Gastrocnemius medialis (tissue), 4 donors: ENCODE results near the gene THRB.

Experiments used
- POLR2A ChIP-seq, 2 donors: fragments of 450-650 bp; IDR thresholded peaks; one replicate each; pipeline ENCODE4 v1.6.1; 2017; ENCODE audit warnings: antibody characterized with exemption in 2 of 2, mild to moderate bottlenecking in 2 of 2, moderate library complexity in 2 of 2
- TF ChIP-seq, protein P1 (sequence below), 5 experiments: fragments of 450-650 bp in 3 of 5; fragments of 200-600 bp in 2 of 5; sonication (generic) in 2 of 5; IDR thresholded peaks in 4 of 5; conservative IDR thresholded peaks in 1 of 5; 1 replicate in 4 of 5; 2 replicates in 1 of 5; pipeline ENCODE4 v1.5.1; 2016 to 2019; ENCODE audit warnings: antibody characterized with exemption in 5 of 5, mild to moderate bottlenecking in 3 of 5, moderate library complexity in 3 of 5

DNA sequence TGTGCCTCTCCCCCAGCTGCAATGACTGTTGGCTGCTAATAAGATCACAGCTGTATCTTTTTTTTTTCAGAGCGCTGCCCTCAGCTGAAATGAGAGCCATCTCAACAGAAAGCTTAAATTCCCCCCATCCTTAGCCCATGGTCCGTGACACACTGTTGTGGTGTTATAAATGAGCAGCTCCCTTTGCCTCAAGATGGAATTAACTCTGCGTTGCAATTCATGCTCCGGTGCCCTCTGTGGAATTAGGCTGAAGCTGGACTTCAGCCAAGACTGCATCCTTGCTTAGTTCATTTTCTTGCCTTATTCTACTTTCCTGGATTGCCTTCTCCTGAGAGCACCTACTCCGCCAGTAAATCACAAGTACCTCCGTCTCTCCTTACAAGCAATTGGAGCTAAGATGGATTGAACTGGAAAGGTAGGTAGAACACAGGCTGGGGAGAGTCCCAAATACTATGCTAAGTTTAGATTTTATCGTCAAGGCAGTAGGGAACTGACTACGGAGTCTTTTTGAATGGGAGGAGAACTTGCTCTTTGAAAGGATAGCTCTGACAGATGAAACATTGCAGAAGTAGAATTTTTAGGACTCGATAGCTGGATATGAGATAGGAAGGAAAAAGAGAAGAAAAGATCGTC lies 39.0 kb upstream of the THRB start:
- no peak for TF ChIP-seq POLR2A (IDR thresholded peaks at IDR 0.05)
- TF ChIP-seq, protein P1, sequence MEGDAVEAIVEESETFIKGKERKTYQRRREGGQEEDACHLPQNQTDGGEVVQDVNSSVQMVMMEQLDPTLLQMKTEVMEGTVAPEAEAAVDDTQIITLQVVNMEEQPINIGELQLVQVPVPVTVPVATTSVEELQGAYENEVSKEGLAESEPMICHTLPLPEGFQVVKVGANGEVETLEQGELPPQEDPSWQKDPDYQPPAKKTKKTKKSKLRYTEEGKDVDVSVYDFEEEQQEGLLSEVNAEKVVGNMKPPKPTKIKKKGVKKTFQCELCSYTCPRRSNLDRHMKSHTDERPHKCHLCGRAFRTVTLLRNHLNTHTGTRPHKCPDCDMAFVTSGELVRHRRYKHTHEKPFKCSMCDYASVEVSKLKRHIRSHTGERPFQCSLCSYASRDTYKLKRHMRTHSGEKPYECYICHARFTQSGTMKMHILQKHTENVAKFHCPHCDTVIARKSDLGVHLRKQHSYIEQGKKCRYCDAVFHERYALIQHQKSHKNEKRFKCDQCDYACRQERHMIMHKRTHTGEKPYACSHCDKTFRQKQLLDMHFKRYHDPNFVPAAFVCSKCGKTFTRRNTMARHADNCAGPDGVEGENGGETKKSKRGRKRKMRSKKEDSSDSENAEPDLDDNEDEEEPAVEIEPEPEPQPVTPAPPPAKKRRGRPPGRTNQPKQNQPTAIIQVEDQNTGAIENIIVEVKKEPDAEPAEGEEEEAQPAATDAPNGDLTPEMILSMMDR (IDR thresholded peaks at IDR 0.05 in 4 of 5, conservative IDR thresholded peaks at IDR 0.05 in 1 of 5) = no peak
